ENCODE measurements around the gene HNRNPF.

Gene HNRNPF

GRCh38 chr10:43384252-43385221, 24.4 kb downstream of the HNRNPF start:
- Histone ChIP-seq H3K4me3 (no peak overlapping the region), H3K27ac (no peak overlapping the region)

- Histone ChIP-seq H3K4me3 (no peak overlapping the region), H3K27ac (no peak overlapping the region)
These were observed 25.6 kb downstream of the HNRNPF start for GRCh38 chr10:43383204-43383971.

- H3K4me3 ChIP-seq = no peak overlapping the region
- H3K27ac ChIP-seq = no peak overlapping the region
These were observed 28.3 kb downstream of the HNRNPF start for GRCh38 chr10:43380610-43381222.

GRCh38 chr10:43377424-43377883, 31.5 kb downstream of the HNRNPF start:
- Histone ChIP-seq H3K4me3 (no peak overlapping the region), H3K27ac (no peak overlapping the region)

- Histone ChIP-seq H3K4me3 (no peak overlapping the region), H3K27ac (no peak overlapping the region)
These were observed 32.1 kb downstream of the HNRNPF start for GRCh38 chr10:43376828-43377423.

GRCh38 chr10:43376046-43376635, 32.8 kb downstream of the HNRNPF start:
- H3K27ac ChIP-seq = no peak overlapping the region
- H3K4me3 ChIP-seq = no peak overlapping the region

GRCh38 chr10:43375401-43376020, 33.5 kb downstream of the HNRNPF start:
- no peak overlapping the region for H3K4me3 ChIP-seq
- no peak overlapping the region for H3K27ac ChIP-seq

GRCh38 chr10:43374194-43374593, 34.8 kb downstream of the HNRNPF start:
- no peak overlapping the region for H3K4me3 ChIP-seq
- H3K27ac ChIP-seq = no peak overlapping the region

GRCh38 chr10:43373461-43373860, 35.5 kb downstream of the HNRNPF start:
- no peak overlapping the region for H3K27ac ChIP-seq
- no peak overlapping the region for H3K4me3 ChIP-seq

GRCh38 chr10:43372765-43373361, 36.1 kb downstream of the HNRNPF start:
- Histone ChIP-seq H3K27ac (no peak overlapping the region), H3K4me3 (no peak overlapping the region)

- Histone ChIP-seq H3K27ac (no peak within 1 kb of the TSS), H3K4me3 (no peak within 1 kb of the TSS)
These were observed 37.6 kb downstream of the HNRNPF start, which contains the start of gene FXYD4 for GRCh38 chr10:43371418-43371817. Gene FXYD4, plus strand, starts transcription at chr10:43371636. Its CDS starts 2,111 bp downstream, at chr10:43373747.

- no peak overlapping the region for H3K4me3 ChIP-seq
- no peak overlapping the region for H3K27ac ChIP-seq
These were observed 38.2 kb downstream of the HNRNPF start for GRCh38 chr10:43370671-43371215.

GRCh38 chr10:43369921-43370320, 39.1 kb downstream of the HNRNPF start:
- Histone ChIP-seq H3K27ac (no peak overlapping the region), H3K4me3 (no peak overlapping the region)

- no peak overlapping the region for H3K27ac ChIP-seq
These were observed 44.0 kb downstream of the HNRNPF start for GRCh38 chr10:43365001-43365400.

GRCh38 chr10:43362191-43362839, 46.7 kb downstream of the HNRNPF start:
- peak overlapping the region in 19 of 21 experiments; percentile 17 to 90 (median 79) for H3K27ac ChIP-seq
- H3K4me3 ChIP-seq = peak overlapping the region; percentile 35 to 52 (median 48)

More at GRCh38 chr10:43365001-43365400, 44.0 kb downstream of the HNRNPF start:
- H3K4me3 ChIP-seq = no peak overlapping the region

- Histone ChIP-seq H3K4me3 (peak overlapping the region; percentile 35 to 52 (median 48)), H3K27ac (peak overlapping the region in 14 of 21 experiments; percentile 31 to 90 (median 80))
These were observed 47.3 kb downstream of the HNRNPF start for GRCh38 chr10:43361547-43362190.

GRCh38 chr10:43360086-43360485, 48.9 kb downstream of the HNRNPF start:
- Histone ChIP-seq H3K4me3 (no peak overlapping the region), H3K27ac (no peak overlapping the region)

All from skin epidermis (tissue), 12 donors.